OCI-LY7 (cell line): ENCODE measurements around the gene UNC79. TPM values are rescaled to one million over a fixed set of nuclear protein-coding genes. Genes with fewer than 3 reads are reported as not detected.

Source experiments
- BruUV-seq: library from RNA; stranded (reverse); fragments of 400-500 nt; replicated peaks from 2 replicates; lab custom pipeline; 2021; lab: Mats Ljungman, UMichigan
- CTCF ChIA-PET: fragments of 300-600 bp; sonication (Branson Sonifier 250); formaldehyde crosslinking; loops from one replicate; lab custom pipeline; 2022; ENCODE audit warnings: antibody characterized with exemption; ENCODE audit not compliant: unreplicated experiment; lab: Charles Lee
- POLR2A ChIA-PET: fragments of 300-600 bp; sonication (Branson Sonifier 250); formaldehyde crosslinking; loops from one replicate; lab custom pipeline; 2022; ENCODE audit warnings: antibody characterized with exemption; lab: Charles Lee
- DNase-seq: peaks from one replicate; pipeline ENCODE4 v3.0.0-alpha.2; 2015; ENCODE audit warnings: low spot score
- H2AFZ ChIP-seq: fragments of 200-600 bp; sonication (generic), shearing (Covaris generic); 2 replicates; pipeline ENCODE4 v1.6.1; 2014; ENCODE audit warnings: mild to moderate bottlenecking, antibody characterized with exemption, low read length, moderate library complexity
- H3K27ac ChIP-seq: fragments of 200-600 bp; sonication (generic); 2 replicates; pipeline ENCODE4 v1.5.1; 2014; ENCODE audit warnings: mixed run types, low read depth, mild to moderate bottlenecking, moderate library complexity, low read length, inconsistent platforms; ENCODE audit not compliant: poor library complexity, severe bottlenecking
- H3K36me3 ChIP-seq: fragments of 200-600 bp; sonication (generic); 2 replicates; pipeline ENCODE4 v1.6.1; 2014; ENCODE audit warnings: mild to moderate bottlenecking, antibody characterized with exemption, low read length, moderate library complexity, mixed read lengths; ENCODE audit not compliant: insufficient read depth
- H3K4me1 ChIP-seq: fragments of 200-600 bp; sonication (generic); 2 replicates; pipeline ENCODE4 v1.5.1; 2014; ENCODE audit warnings: mild to moderate bottlenecking, low read length; ENCODE audit not compliant: insufficient read depth, poor library complexity, severe bottlenecking
- H3K4me2 ChIP-seq: fragments of 200-600 bp; sonication (generic); 2 replicates; pipeline ENCODE4 v1.6.1; 2014; ENCODE audit warnings: mild to moderate bottlenecking, low read length
- H3K4me3 ChIP-seq: fragments of 200-600 bp; sonication (generic); 2 replicates; pipeline ENCODE4 v1.5.1; 2014; ENCODE audit warnings: mild to moderate bottlenecking, low read depth, low read length; ENCODE audit not compliant: poor library complexity, severe bottlenecking
- H3K79me2 ChIP-seq: fragments of 200-600 bp; sonication (generic); 2 replicates; pipeline ENCODE4 v1.6.1; 2016; ENCODE audit warnings: low read depth, mild to moderate bottlenecking, low read length, moderate library complexity, mixed read lengths; ENCODE audit not compliant: insufficient read depth
- H3K9me2 ChIP-seq: fragments of 200-600 bp; sonication (generic); 2 replicates; pipeline ENCODE4 v1.6.1; 2016; ENCODE audit warnings: mild to moderate bottlenecking, low read length, mixed read lengths; ENCODE audit not compliant: insufficient read depth
- H3K9me3 ChIP-seq: fragments of 200-600 bp; sonication (generic); 2 replicates; pipeline ENCODE4 v1.6.1; 2014; ENCODE audit warnings: mild to moderate bottlenecking, mixed run types, low read length, mixed read lengths
- H4K20me1 ChIP-seq: fragments of 200-600 bp; sonication (generic); 2 replicates; pipeline ENCODE4 v1.6.1; 2014; ENCODE audit warnings: mild to moderate bottlenecking, antibody characterized with exemption, low read length, moderate library complexity, mixed read lengths; ENCODE audit not compliant: insufficient read depth
- EZH2phosphoT487 ChIP-seq: fragments of 200-600 bp; sonication (generic); IDR thresholded peaks from 2 replicates; pipeline ENCODE4 v1.6.1; 2018; ENCODE audit warnings: low read depth, borderline replicate concordance, mild to moderate bottlenecking, mixed run types, antibody characterized with exemption, low read length, moderate library complexity, mixed read lengths
- intact Hi-C: fragments of 100-400 bp; cut with micrococcal nuclease; formaldehyde crosslinking; loops from one replicate; pipeline ENCODE4 v1.10.0; 2022; ENCODE audit not compliant: unreplicated experiment
- total RNA-seq, 2 experiments: library from RNA; depleted of rRNA in 1 of 2; stranded (reverse); fragments of >200 nt in 1 of 2; shearing (Covaris generic) in 1 of 2; gene quantifications; 2 replicates each; pipeline ENCODE4 v1.2.3, GENCODE V29; 2014 to 2022
- TF ChIP-seq, protein P1 (sequence below): fragments of 200-600 bp; sonication (generic); conservative IDR thresholded peaks from 2 replicates; pipeline ENCODE4 v1.5.1; 2014; ENCODE audit warnings: mild to moderate bottlenecking, antibody characterized with exemption, low read length, moderate library complexity, mixed read lengths

UNC79 gene
- total RNA-seq, 2 experiments from 2014 or later, result 0.17 to 0.19 TPM

- TF ChIP-seq EZH2phosphoT487, result no peak
- TF ChIP-seq, protein P1, sequence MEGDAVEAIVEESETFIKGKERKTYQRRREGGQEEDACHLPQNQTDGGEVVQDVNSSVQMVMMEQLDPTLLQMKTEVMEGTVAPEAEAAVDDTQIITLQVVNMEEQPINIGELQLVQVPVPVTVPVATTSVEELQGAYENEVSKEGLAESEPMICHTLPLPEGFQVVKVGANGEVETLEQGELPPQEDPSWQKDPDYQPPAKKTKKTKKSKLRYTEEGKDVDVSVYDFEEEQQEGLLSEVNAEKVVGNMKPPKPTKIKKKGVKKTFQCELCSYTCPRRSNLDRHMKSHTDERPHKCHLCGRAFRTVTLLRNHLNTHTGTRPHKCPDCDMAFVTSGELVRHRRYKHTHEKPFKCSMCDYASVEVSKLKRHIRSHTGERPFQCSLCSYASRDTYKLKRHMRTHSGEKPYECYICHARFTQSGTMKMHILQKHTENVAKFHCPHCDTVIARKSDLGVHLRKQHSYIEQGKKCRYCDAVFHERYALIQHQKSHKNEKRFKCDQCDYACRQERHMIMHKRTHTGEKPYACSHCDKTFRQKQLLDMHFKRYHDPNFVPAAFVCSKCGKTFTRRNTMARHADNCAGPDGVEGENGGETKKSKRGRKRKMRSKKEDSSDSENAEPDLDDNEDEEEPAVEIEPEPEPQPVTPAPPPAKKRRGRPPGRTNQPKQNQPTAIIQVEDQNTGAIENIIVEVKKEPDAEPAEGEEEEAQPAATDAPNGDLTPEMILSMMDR, result no peak
- POLR2A ChIA-PET, result no interaction called here
- BruUV-seq, result no TSS peak
Observed at GRCh38 chr14:93714605-93715004, 283.9 kb downstream of the UNC79 start.

DNA sequence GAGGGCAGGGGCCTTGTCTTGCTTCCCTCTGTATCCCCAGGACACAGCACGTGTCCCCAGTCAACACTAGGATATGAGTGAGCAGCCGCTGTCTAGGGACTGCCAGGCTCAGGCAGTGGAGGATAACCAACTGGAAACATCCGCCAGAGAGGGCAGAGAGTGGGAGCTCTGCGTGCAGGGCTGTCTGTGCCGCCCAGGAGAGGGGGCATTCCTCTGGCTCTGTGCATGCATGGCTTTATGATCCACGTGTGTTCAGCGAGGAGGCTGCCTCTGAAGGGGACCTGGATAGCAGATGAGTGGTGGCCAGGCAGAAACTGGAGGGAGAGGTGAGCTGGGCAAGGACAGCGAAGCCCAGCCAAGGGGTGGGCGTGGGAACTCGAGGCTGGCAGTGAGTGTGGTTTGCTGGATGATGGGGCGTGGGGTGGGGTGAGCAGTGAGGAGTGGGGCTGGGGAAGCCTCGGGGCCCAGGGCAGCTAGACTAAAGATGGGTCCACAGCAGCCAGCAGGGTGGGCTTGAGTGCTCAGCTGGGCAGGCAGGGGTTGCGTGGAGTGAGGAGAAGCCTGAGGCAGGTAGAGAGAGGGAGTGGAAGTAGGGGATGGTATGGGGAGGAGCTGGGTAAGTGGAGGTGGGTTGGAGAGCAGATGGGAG is 284.7 kb downstream of the UNC79 start:
- CTCF ChIA-PET, result no interaction called here
- intact Hi-C loops, result no loop called here
- no peak overlapping the region for H3K4me3 ChIP-seq
- H3K4me1 ChIP-seq, result no peaks in the 10 kb centered on the region
- H2AFZ ChIP-seq, result no peak overlapping the region
- no peaks in the 10 kb centered on the region for H3K79me2 ChIP-seq
- POLR2A ChIA-PET, result no interaction called here
- H3K9me3 ChIP-seq, result no peaks in the 10 kb centered on the region
- no TSS peak for BruUV-seq
- DNase-seq, result no peak
- no peak overlapping the region for H3K4me2 ChIP-seq
- H3K27ac ChIP-seq, result no peak overlapping the region
- TF ChIP-seq, protein P1, result no peak
- no peak for TF ChIP-seq EZH2phosphoT487
- H3K36me3 ChIP-seq, result no peaks in the 10 kb centered on the region
- no peaks in the 10 kb centered on the region for H3K9me2 ChIP-seq
- no peaks in the 10 kb centered on the region for H4K20me1 ChIP-seq

More at GRCh38 chr14:93714605-93715004, 283.9 kb downstream of the UNC79 start:
- no peak for DNase-seq
- Histone ChIP-seq H3K4me1 (no peaks in the 10 kb centered on the region), H3K4me3 (no peak overlapping the region), H3K27ac (no peak overlapping the region), H4K20me1 (no peaks in the 10 kb centered on the region), H2AFZ (no peak overlapping the region), H3K9me3 (no peaks in the 10 kb centered on the region), H3K79me2 (no peaks in the 10 kb centered on the region), H3K4me2 (no peak overlapping the region), H3K36me3 (no peaks in the 10 kb centered on the region), H3K9me2 (no peaks in the 10 kb centered on the region)
- intact Hi-C loops, result no loop called here
- CTCF ChIA-PET, result no interaction called here

DNA sequence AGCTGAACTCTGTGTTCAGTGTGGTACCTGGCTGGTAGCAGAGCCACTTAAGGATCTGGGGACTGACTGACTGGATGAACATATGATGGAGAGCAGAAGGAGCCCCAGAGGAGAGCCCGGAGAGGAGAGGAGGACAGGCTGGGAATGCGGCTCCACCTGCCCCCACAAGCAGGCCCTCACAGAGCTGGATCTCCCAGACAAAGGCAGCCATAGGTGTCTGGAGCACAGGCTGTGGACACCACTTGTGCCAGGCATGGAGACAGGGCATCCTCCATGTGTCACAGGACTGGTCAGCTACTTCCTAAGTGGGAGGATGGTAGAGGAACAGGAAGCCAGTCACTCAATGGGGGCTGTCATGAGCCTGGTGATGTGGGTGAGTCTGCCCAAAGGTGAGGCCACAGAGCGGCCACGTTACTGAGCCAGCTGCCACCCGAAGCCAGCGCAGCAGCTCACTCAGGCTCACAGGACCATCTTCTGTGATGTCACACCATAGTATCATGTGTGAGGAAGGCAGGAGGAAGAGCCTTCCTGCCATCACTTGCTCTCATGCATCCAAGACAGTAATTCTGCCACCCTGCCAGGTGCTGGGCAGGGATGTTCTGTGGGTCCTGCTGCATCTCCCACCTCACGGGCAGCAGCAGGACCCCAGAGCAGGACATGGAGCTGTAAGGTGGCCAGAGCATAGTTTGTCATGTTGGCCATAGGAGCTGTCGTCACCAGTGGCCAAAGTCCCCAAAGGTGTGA is 285.4 kb downstream of the UNC79 start:
- H3K9me2 ChIP-seq, result no peaks in the 10 kb centered on the region
- CTCF ChIA-PET, result no interaction called here
- no peaks in the 10 kb centered on the region for H3K4me1 ChIP-seq
- H3K36me3 ChIP-seq, result no peaks in the 10 kb centered on the region
- H3K79me2 ChIP-seq, result no peaks in the 10 kb centered on the region
- no peak overlapping the region for H3K4me3 ChIP-seq
- intact Hi-C loops, result no loop called here
- DNase-seq, result no peak
- no peak overlapping the region for H3K27ac ChIP-seq
- POLR2A ChIA-PET, result no interaction called here
- no peaks in the 10 kb centered on the region for H3K9me3 ChIP-seq
- H4K20me1 ChIP-seq, result no peaks in the 10 kb centered on the region
- no TSS peak for BruUV-seq
- H3K4me2 ChIP-seq, result no peak overlapping the region
- H2AFZ ChIP-seq, result no peak overlapping the region
- TF ChIP-seq, protein P1, result no peak
- no peak for TF ChIP-seq EZH2phosphoT487
